ENCODE results near the gene RAB3D.

Gene RAB3D

DNA sequence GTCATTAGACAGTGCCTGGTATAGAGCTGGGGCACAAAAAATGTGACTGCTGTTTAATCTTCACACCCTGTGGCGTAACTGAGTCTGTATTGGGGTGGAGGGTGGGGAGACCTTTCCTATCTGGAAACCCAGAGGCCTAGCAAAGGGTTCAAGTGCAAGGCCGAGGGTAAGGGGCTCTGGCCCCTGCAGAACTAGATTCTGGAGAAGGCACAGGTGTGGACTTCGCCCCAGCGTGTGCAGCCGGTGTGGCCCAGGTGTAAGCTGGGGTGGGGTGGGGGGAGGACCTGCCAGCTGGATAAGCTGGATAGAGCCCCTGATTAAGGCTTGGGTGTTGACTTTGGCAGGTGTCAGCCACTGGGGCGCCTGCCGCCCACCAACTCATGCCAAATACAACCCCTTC is 1.3 kb downstream of the RAB3D start:
- DNase-seq: no peak

- DNase-seq: peak in 2 of 3 donors; percentile 24 to 25
These were observed 2.4 kb downstream of the RAB3D start for GRCh38 chr19:11337080-11337479.

DNA sequence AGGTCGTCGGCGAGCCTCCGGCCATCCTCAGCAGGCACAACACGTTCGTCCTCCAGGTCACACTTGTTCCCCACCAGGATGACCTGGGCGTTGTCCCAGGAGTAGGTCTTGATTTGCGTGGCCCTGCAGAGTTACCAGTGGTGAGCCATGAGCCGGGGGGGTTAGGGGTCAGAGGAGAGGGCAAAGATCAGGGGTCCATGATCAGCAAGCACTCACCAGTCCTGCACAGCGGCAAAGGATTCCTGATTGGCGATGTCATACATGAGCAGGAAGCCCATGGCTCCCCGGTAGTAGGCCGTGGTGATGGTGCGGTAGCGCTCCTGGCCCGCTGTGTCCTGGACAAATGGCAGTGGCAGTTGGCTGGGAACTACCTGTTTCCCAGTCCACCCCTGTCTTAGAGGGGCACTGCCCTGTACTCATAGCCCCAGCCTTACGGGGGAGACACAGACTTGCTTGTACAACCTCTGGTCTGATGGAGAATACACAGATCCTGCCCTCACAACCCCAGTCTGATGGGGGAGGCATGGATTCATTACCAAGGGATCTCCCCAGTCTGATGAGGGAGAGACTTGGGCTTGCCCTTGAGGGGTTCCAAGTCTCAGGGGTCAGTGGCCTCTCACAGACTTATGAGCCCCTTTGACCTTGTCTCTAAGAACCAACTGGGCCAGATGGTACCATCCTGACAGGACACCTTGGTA is 3.9 kb downstream of the RAB3D start:
- peak in 1 of 3 donors; percentile 17 for DNase-seq

DNA sequence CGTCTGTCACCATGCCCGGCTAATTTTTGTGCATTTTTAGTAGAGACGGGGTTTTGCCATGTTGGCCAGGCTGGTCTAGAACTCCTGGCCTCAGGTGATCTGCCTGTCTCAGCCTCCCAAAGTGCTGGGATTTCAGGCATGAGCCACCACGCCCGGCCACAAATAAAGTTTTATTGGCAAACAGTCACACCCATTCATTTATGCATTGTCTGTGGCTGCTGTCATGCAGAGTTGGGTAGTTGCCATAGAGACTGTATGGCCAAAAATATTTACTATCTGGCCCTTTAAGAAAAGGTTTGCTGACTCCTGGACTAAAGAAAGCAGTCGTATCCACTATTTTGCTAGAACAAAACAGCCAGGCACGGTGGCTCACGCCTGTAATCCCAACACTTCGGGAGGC is 5.6 kb downstream of the RAB3D start:
- DNase-seq: peak in 1 of 3 donors; percentile 13

DNA sequence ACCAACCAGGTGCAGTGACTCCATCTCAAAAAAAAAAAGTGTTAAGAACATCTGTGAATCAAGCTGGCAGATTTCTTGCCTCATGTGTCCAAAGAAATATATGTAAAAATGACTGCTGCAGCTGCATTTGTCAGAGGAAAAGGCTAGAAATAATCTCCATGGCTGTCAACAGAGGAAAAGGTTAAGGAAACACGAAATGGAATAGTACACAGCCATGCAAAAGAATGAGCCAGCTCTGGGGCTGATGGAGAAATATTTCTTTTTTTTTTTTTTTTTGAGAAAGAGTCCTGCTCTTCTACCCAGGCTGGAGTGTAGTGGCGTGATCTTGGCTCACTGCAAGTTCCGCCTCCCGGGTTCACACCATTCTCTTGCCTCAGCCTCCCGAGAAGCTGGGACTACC is 6.6 kb downstream of the RAB3D start:
- DNase-seq: no peak

GRCh38 chr19:11331502-11331901 is 8.0 kb downstream of the RAB3D start:
- no peak for DNase-seq

- DNase-seq: no peak
These were observed 9.3 kb downstream of the RAB3D start for GRCh38 chr19:11330127-11330526.

GRCh38 chr19:11325544-11325943 is 13.9 kb downstream of the RAB3D start:
- DNase-seq: no peak

DNA sequence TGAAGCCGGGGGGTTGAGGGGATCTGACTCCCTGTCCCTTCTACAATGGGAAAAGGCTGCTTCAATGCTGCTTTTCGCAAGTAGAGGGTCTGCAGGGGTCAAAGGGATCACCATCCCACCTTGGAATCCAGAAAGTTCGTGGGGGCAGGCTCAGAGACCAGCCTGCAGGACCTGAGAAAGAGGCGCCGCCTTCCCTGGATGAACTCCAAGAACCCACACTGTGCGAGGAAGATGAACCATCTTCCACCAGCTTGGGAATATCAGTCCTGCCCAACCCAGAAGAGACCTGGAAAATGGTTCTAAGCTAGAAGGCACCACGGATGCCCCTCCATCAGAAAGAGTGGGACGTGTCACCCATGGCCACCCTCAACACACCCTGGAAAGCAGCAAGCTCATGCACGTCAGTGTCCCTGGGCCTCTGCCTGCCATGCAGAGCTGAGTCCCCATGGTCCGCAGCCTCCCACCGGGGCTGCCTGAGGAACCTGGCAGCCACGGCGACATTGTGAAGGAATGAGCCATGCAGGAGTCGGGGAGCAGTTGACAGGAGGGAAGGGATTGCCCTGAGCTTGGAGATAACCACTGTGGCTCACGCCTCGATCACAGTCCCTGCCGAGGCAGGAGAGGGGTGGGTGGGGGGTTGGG is 14.6 kb downstream of the RAB3D start:
- no peak for DNase-seq

GRCh38 chr19:11324079-11324661 is 15.3 kb downstream of the RAB3D start:
- DNase-seq: peak; percentile 66 to 74 (median 70)

GRCh38 chr19:11323601-11324078 is 15.8 kb downstream of the RAB3D start:
- no peak for DNase-seq

- DNase-seq: peak; percentile 56 to 79 (median 62)
These were observed 17.0 kb downstream of the RAB3D start for GRCh38 chr19:11322269-11323024.

DNA sequence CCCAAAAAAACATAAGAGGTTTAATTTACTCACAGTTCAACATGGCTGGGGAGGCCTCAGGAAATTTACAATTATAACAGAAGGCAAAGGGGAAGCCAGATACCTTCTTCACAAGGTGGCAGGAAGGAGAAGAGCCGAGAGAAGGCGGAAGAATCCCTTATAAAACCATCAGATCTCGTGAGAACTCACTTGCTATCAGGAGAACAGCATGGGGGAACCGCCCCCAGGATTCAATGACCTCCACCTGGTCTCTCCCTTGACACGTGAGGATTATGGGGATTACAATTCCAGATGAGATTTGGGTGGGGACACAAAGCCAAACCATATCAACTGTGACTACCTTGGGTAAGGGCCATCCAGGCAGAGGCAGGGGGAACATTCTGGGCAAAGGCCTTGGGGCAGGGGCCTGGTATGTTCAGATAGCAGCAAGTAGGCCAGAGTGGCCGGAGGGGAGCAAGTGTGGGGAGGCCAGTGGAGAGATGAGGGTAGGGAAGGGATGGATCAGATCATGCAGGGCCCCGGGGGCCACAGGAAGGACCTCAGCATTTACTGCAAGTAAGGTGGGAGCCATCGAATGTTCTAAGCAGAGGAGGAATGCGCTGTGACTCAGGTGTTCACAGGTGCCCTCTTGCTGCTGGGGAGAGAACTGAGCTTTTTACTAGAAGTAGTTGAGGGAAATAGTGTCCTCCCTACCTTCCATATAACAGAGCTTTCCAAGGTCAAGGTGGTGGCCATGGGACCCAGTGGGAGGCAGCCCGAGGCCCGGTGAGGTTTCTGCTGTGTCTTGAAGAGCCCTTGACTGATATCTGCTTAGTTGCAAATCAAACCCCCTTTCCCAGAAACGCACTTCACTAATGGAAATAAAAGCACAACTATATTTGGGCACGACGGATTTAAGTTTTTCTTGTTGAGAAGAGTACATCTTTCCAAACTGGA is 18.0 kb downstream of the RAB3D start:
- no peak for DNase-seq

- DNase-seq: peak; percentile 37 to 49 (median 47)
These were observed 19.0 kb downstream of the RAB3D start for GRCh38 chr19:11320278-11320995.

- DNase-seq: no peak
These were observed 33.1 kb downstream of the RAB3D start for GRCh38 chr19:11306337-11306736.

GRCh38 chr19:11304936-11305335 is 34.5 kb downstream of the RAB3D start:
- DNase-seq: no peak

GRCh38 chr19:11300811-11301120 is 38.7 kb downstream of the RAB3D start:
- DNase-seq: no peak

DNA sequence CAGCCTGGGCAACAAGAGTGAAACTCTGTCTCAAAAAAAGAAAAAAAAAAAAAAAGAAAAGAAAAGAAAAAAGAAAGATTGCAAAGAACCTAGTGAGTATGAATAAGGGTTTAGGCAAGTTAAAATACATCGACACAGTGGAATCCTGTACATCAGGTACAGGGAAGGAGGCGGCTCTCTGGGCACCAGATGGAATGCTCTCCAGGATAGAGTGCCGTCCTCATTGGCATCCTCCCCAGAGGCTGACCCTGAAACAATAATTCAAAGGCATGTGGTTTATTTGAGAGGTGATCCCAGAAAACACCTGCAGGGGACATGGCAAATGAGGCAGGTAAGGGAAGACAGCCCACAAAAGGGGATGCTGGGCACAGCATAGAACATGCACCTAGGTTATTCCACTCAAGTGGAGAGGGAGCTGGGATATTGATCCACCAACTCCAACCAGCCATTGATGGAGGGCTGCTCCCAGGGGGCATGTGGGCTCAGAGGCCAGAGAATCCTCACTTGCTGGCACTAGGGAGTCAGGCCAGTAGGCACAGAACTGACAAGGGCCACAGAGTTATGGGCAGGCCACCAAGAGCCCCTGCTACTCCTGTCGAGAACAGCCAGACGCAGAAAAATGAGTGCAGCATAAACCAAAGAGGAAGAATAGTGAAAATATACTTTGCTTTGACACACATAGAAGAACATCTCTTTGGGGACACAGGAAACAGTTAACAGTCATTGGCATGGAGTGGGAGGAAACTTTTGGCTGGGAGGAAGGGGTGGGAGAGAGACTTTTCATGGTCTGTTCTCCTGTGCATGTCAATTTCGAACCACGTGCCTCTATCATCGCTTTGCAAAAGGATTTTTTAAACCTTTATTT is 39.3 kb downstream of the RAB3D start:
- DNase-seq: peak in 2 of 3 donors; percentile 29 to 38

DNA sequence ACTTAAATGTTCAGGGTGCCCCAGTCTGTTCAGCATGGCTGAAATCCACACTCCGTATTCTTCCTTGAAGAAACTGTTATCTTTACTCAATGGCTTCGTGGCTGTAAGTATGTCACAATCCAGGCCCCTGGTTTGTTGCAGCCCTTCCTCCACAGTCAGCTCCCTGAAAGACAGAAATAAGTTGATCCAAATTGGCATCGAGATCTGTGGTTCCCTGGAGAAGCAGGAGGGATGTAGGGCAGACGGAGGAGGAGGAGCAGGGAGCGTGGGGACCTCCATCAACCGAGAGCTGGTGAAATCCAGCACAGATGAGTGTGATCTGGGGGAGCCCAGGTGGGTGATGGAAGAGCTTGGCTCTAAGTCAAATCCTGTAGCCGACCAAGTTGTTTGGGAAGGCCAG is 43.2 kb downstream of the RAB3D start:
- no peak for DNase-seq

DNA sequence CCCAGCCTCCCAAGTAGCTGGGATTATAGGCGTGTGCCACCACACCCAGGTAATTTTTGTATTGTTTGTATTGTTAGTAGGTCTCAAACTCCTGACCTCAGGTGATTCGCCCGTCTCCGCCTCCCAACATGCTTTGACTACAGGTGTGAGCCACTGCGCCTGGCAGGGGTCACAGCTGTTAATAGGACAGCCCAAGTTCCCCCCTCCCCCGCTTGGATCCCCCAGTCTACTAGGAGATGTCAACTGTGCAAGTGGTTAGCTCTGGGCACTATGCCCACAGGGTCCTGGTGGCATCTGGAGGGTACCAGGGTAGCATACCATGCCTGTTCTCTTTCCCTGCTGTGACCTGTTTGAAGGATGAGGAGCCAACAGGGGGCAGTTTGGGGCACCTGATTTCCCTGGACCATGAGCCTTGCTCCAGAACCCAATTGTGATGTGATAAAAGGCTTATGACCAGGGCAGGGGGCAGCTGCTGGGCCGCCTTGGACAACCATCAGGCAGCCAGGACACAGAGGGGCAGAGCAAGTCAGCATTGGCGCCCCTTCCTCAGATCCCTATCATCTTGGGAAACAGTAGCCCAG is 43.7 kb downstream of the RAB3D start, which contains the start of gene TSPAN16:
TSPAN16 (plus strand) TSS at position 496 of the 581 bp plus-strand sequence. CDS start 138 bp downstream, outside the sequence.
- no peak for DNase-seq

All from suppressor macrophage treated with lipopolysaccharide for 1 hour (primary cell).